Ectodermal cell (in vitro differentiated cells): ENCODE data around the gene DDX55.
"Not testable (repeated sequence)": the region's sequence is repeated elsewhere in the genome, so short reads cannot be mapped to it uniquely, and the experiment has no call there.

Experiments
- H3K27ac ChIP-seq: 2 replicates; pipeline ENCODE4 v1.7.0; 2013; ENCODE audit warnings: mild to moderate bottlenecking, low read depth, low read length; ENCODE audit not compliant: insufficient read depth, poor library complexity, severe bottlenecking
- H3K27me3 ChIP-seq: 2 replicates; pipeline ENCODE4 v1.7.0; 2013; ENCODE audit warnings: mild to moderate bottlenecking, low read length; ENCODE audit not compliant: insufficient read depth, control insufficient read depth, poor library complexity, severe bottlenecking
- H3K36me3 ChIP-seq: one replicate; pipeline ENCODE4 v1.7.0; 2013; ENCODE audit warnings: low read length; ENCODE audit not compliant: control insufficient read depth, insufficient read depth
- H3K4me1 ChIP-seq: one replicate; pipeline ENCODE4 v1.7.0; 2013; ENCODE audit warnings: low read length; ENCODE audit not compliant: control insufficient read depth, insufficient read depth
- H3K4me3 ChIP-seq: 2 replicates; pipeline ENCODE4 v1.7.0; 2013; ENCODE audit warnings: low read depth, low read length, control low read depth; ENCODE audit not compliant: insufficient read depth
- H3K9me3 ChIP-seq: 2 replicates; pipeline ENCODE4 v1.7.0; 2013; ENCODE audit warnings: mild to moderate bottlenecking, low read length, moderate library complexity; ENCODE audit not compliant: control insufficient read depth
- WGBS, 2 experiments: methylation state at CpG; one replicate each; pipeline ENCODE4 v1.1.7; 2013; ENCODE audit warnings: missing lambda C conversion rate in 2 of 2; 5-methylcytosine and 5-hydroxymethylcytosine counted together

Gene DDX55

DNA sequence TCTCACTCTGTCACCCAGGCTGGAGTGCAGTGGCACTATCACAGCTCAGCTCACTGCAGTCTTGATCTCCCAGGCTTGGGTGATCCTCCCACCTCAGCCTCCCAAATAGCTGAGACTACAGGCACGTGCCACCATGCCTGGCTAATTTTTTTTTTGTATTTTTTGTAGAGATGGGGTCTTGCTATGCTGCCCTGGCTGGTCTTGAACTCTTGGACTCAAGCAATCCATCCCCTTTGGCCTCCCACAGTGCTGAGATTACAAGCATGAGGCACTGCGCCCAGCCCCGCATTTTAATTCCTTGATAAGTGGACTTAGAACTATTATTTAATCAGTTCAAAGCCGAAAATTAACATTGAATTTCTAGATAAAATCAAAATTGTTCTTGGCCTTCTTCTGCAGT lies 23.1 kb upstream of the DDX55 start:
- H3K27me3 ChIP-seq, H3K36me3 ChIP-seq: not testable (repeated sequence)
- 97 to 99% methylated on average over 3 to 4 of the region's 4 CpGs for WGBS, 2 experiments

DNA sequence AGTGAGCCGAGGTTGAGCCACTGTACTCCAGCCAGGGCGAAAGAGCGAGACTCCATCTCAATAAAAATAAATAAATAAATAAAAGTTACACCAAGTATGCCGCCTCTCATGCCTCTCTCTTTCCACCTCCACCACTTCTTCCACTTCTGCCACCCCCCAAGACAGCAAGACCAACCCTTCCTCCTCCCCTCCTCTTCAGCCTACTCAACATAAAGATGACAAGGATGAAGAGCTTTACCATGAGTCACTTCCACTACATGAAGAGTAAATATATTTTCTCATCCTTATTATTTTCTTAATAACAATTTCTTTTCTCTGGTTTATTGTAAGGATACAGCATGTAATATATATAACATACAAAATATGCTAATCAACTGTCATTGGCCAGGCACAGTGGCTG lies 21.1 kb upstream of the DDX55 start:
- Histone ChIP-seq H3K4me1 (no peaks in the 10 kb centered on the region), H3K27ac (no peak overlapping the region), H3K9me3 (no peaks in the 10 kb centered on the region), H3K36me3 (no peaks in the 10 kb centered on the region), H3K27me3 (no peaks in the 10 kb centered on the region), H3K4me3 (no peak overlapping the region)
- 96 to 100% methylated on average over 4 of the region's 4 CpGs for WGBS, 2 experiments

More for the DNA sequence above, 23.1 kb upstream of the DDX55 start:
- not testable (repeated sequence) for H3K4me1 ChIP-seq, H3K9me3 ChIP-seq, H3K27ac ChIP-seq, H3K4me3 ChIP-seq

DNA sequence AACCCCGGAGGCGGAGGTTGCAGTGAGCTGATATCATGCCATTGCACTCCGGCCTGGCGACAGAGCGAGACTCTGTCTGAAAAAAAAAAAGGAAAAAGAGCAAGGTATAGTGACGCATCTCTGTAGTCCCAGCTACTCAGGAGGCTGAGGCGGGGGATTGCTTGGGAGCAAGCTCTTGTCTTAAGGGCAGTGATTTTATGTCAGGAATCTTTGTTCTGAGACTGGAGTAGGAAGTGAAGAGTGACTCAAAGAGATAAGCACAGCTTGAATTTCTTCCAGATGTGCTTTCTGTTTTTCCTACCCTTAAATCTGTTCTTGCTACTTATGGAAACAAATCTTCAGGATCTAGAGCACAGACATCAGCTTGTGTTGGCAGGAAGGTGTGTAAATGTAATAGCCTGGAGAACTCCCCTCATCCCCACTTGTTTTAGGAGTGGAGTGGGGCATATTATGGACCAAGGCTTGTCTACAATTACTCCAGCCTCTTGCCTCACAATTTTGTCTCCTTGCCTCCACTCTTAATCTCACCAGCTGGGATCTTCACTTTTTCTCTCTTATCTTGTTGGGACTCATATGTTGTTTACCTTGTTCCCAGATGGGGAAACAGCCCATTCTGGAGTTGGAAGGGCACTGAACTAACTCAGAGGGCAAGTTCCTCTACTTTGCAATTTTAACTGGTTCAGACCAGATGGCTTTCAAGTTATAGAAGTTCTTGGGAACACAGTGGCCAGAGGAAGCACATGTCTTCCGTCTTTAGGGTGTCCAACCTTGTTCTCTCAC lies 10.0 kb upstream of the DDX55 start:
- Histone ChIP-seq H3K4me3 (no peak overlapping the region), H3K4me1 (no peaks in the 10 kb centered on the region), H3K9me3 (no peaks in the 10 kb centered on the region), H3K36me3 (peaks cover 35% of the 10 kb centered on the region), H3K27ac (no peak overlapping the region), H3K27me3 (no peaks in the 10 kb centered on the region)
- WGBS, 2 experiments, result 84 to 85% methylated on average over 8 of the region's 8 CpGs

DNA sequence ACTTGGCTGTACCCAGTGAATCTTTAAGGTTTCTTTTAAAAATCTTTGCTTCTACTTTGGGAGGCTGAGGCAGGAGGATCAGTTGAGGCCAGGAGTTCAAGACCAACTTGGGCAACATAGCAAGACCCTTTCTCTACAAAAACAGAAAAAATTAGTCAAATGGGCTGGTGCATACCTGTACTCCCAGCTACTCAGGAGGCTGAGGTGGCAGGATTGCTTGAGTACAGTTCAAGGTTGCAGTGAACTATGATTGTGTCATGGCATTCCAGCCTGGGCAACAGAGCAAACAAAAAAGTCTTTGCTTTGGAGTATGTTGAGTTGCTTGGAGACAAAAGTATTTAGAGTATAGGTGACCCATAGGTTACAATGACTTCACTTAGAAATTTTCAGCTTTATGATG lies 6.2 kb upstream of the DDX55 start:
- peaks cover 24% of the 10 kb centered on the region for H3K36me3 ChIP-seq
- H3K4me3 ChIP-seq, result no peak overlapping the region

DNA sequence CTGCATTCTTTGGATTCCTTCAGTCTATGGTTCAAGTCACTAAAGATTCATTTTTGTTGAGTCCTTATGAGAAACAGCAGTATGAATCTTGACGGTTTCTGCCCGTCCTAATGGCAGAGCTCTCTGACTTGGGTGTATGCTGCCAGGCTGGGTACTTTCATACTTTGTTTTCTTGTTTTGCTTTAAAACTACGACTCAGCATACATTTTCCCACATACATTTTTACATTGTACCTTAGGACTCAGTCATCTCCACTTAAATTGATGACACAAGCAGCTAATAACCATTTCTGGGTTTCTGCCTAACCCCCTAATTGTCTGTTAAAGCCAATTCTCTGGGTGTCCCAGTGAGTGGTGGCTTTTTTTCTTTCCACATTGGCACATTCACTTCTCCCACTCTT lies 4.8 kb upstream of the DDX55 start:
- Histone ChIP-seq H3K27me3 (no peaks in the 10 kb centered on the region), H3K9me3 (no peaks in the 10 kb centered on the region), H3K36me3 (peaks cover 12% of the 10 kb centered on the region), H3K4me3 (no peak overlapping the region), H3K4me1 (no peaks in the 10 kb centered on the region), H3K27ac (no peak overlapping the region)
- WGBS, 2 experiments, result 94 to 97% methylated on average over 3 of the region's 3 CpGs

More for the DNA sequence above, 6.2 kb upstream of the DDX55 start:
- Histone ChIP-seq H3K27ac (no peak overlapping the region), H3K27me3 (no peaks in the 10 kb centered on the region), H3K9me3 (no peaks in the 10 kb centered on the region), H3K4me1 (no peaks in the 10 kb centered on the region)

DNA sequence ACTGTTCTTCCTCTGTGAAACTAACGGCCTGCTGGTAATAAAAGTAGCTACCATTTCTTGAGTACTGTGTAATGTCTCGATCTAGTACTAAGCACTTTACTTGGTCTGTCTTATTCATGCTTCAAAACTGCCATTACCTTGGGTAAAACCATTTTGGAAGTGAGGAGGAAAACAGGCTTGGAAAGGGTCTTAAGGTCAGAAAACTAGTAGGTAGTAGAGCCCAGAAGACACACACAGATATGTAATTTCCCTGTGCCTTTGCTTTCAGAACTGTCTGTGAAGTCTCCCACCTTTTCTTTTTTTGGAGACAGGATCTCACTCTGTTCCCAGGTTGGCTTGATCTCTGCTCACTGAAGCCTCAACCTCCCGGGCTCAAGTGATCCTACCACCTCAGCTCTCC lies 3.4 kb upstream of the DDX55 start:
- no peak overlapping the region for H3K27ac ChIP-seq
- no peaks in the 10 kb centered on the region for H3K9me3 ChIP-seq
- H3K4me1 ChIP-seq, result peaks cover 6% of the 10 kb centered on the region
- peaks cover 12% of the 10 kb centered on the region for H3K36me3 ChIP-seq
- H3K4me3 ChIP-seq, result no peak overlapping the region
- no peaks in the 10 kb centered on the region for H3K27me3 ChIP-seq
- WGBS, 2 experiments, result 87 to 94% methylated on average over 3 of the region's 3 CpGs

DNA sequence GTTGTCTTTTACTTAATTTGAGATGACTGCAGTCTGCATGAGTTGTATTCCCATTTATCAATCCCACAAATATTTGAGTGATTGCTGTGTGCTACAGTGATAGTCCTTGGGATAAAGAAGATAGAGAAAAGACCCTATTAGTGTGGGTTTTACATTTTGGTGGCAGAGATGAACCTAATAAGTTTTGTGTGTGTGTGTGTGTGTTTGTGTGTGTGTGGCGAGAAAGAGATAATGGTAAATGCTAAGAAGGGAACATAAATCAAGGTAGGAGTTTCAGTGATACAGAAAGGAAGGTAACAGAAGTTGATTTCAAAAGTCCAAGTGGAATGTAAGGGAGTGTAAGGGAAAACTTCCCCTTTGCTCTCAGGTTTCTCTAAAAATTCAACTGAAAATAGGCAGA lies 2.6 kb upstream of the DDX55 start:
- Histone ChIP-seq H3K36me3 (peaks cover 12% of the 10 kb centered on the region), H3K4me1 (peaks cover 6% of the 10 kb centered on the region)

DNA sequence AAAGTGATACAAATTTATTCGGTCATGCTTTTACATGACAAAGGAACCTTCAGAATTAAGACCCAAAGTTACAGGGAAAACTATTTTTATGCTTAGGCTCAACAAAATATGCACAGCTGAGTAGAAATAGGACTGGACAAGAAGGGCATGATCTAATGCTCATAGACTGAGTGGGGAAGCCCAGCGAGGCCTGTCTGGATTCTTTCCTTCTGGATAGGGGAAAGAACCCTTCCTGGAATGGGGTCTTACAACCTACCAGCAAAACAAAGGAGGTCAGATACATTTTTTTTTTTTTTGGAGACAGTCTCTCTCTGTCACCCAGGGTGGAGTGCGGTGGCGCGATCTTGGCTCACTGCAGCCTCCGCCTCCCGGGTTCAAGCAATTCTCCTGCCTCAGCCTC lies 2.2 kb upstream of the DDX55 start:
- Histone ChIP-seq H3K9me3 (no peaks in the 10 kb centered on the region), H3K36me3 (peaks cover 12% of the 10 kb centered on the region), H3K27ac (no peak overlapping the region), H3K4me3 (no peak overlapping the region), H3K4me1 (peaks cover 6% of the 10 kb centered on the region), H3K27me3 (no peaks in the 10 kb centered on the region)
- 94 to 96% methylated on average over 7 of the region's 7 CpGs for WGBS, 2 experiments

More for the DNA sequence above, 2.6 kb upstream of the DDX55 start:
- Histone ChIP-seq H3K4me3 (no peak overlapping the region), H3K9me3 (no peaks in the 10 kb centered on the region), H3K27me3 (no peaks in the 10 kb centered on the region), H3K27ac (no peak overlapping the region)
- WGBS, 2 experiments, result 90 to 93% methylated on average over 1 of the region's 1 CpG

DNA sequence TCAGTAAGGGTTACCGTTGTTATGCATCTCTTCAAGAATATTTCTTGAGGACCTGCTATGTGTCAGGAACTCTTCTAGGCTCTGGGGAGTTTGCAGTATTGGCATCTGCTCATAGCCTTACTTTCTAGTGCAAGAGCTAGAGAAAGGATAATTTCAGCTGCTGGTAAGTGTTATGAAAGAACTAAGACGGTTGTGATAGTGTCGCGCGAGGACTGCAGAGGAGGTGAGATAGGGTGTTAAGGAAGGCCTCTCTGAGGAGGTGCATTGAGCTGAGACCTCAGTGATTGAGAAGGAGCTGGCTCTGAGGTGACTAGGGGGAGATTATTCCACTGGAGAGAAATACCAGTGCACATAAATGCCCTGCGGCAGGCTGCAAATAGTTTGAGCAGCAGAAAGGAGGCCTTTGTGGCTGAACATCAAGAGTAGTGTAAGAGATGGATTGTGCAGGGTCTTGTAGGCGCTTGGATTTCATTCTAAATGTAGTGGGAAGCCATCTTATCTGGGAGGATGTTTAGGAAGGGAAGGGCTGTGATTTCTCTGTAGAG lies 824 bp downstream of the DDX55 start:
- Histone ChIP-seq H3K27ac (no peak overlapping the region), H3K36me3 (peaks cover 24% of the 10 kb centered on the region), H3K27me3 (no peaks in the 10 kb centered on the region), H3K4me1 (peaks cover 6% of the 10 kb centered on the region), H3K9me3 (no peaks in the 10 kb centered on the region), H3K4me3 (peak overlapping the region; percentile 94)
- 24 to 27% methylated on average over 7 of the region's 7 CpGs for WGBS, 2 experiments

DNA sequence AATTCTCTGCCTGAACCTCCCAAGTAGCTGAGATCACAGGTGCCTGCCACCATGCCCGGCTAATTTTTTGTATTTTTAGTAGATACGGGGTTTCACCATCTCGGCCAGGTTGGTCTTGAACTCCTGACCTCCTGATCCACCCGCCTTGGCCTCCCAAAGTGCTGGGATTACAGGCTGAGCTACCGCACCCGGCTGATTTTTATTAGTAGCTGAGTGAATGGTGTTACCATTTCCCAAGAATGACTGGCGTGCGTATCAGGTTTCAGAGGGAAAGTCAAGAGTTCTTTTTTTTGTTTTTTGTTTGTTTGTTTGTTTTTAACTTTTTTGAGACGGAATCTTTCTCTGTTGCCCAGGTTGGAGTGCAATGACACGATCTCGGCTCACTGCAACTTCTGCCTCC lies 1.6 kb downstream of the DDX55 start:
- H3K4me1 ChIP-seq, H3K27me3 ChIP-seq, H3K9me3 ChIP-seq, H3K4me3 ChIP-seq, H3K27ac ChIP-seq: not testable (repeated sequence)
- peaks cover 29% of the 10 kb centered on the region for H3K36me3 ChIP-seq
- 95% methylated on average over 11 of the region's 11 CpGs for WGBS, 2 experiments
